Measurements from ENCODE around the gene WDR18.

The WDR18 gene

DNA sequence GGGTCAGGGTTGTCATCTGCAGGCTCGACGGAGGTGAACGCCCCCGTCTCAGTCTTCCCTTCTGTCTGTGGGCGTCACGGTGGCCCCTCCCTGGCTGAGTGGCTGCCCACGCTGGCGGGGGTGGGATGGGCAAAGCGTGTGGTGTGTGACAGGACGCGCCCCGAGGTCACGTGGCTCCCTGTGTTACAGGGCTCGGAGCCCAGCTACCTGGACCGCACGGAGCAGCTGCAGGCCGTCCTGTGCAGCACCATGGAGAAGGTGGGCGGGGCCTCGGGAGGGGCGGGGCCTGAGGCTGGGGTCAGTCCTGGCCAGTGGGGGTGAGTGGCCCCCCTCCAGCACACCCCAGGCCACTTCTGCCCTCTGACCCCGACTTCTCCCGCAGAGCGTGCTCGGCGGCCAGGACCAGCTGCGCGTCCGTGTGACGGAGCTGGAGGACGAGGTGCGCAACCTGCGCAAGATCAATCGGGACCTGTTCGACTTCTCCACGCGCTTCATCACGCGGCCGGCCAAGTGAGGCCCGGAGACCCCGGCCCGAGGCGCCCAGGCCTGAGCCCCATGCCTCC, 9.8 kb downstream of the WDR18 start:
- no peak for DNase-seq

GRCh38 chr19:994516-994915, 10.4 kb downstream of the WDR18 start:
- DNase-seq = no peak

DNA sequence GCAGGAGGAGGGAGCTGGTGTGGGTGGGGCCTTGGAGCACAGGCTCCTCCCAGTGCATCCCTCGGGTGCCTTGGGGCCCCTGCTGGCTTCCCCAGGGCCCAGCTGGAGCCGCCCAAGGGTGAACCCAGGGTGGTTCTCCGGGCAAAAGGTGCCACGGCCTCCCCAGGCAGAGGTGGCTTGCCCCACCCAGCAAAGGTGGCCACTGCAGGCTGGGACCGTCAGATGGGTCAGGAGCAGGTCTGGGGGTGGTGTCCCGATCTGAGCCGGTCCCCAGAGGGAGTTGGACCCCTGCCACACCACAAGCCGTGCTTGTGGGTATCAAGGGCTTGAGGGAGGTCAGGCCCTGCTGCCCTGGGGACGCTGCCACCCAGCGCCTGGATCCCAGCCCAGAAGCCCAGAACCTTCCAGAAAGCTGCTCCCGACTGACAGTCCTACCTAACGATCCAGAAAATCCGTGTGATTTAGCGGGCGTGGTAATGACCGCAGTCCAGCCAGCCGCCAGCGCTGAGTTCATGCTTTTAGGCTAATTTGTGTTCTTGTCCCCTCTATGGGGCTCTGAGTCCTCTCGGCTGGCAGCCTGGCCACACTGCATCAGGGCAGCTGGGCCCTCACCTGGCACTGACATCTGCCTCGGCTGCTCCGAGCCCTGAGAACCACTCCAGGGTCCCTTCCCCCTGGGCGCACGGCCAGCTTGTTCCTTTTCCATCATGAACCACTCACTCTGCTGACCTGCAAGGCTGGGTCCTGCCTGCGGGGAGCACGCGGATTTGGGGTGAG, 11.1 kb downstream of the WDR18 start:
- peak; percentile 37 for DNase-seq

GRCh38 chr19:996051-996838, 12.1 kb downstream of the WDR18 start:
- peak; percentile 93 for DNase-seq

GRCh38 chr19:998064-998463, 13.9 kb downstream of the WDR18 start:
- DNase-seq = no peak

DNA sequence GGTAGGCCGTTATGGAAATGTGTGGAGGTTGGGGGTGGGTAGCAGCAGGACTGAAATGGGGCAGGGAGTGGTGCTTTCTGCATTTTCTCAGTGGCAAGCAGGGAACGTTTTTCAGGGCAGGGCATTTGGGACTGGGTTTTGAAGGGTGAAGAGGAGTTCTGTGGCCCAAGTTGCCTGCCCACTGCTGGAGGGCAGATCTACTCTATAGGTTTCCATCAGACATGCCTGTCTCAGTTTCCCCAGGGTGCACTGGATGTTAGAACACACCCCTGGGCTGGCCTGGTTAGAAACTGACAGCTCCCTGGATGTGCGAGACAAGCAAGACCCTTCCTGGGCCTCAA, 15.2 kb downstream of the WDR18 start:
- DNase-seq = no peak

- peak; percentile 81 for DNase-seq
Observed at GRCh38 chr19:1000095-1000494, 15.9 kb downstream of the WDR18 start, which contains the start of gene GRIN3B. GRIN3B (plus strand) TSS chr19:1000419; CDS start chr19:1000438, 19 bp downstream.

- DNase-seq = no peak
Observed at GRCh38 chr19:1000591-1001537, 16.7 kb downstream of the WDR18 start.

- peak; percentile 64 for DNase-seq
Observed at GRCh38 chr19:1001538-1002166, 17.5 kb downstream of the WDR18 start.

DNA sequence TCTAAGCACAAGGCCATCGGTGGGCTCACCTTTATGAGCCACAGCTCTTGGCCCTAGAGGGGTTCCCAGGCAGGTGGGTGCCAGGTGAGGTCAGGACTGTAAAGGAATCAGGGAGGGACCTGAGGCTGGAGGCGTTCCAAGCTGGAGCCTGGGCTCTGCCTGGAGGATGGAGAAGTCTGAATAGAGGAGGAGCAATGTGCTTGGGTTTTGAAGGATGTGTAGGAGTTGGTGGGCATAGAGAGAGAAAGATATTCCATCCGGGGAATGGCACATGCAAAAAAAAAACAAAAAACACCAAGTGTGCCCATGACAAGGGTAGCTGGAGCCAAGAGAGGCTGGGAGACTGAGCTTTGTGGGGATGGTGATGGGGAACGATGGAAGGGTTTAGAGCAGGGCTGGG, 18.5 kb downstream of the WDR18 start:
- DNase-seq = no peak

- no peak for DNase-seq
Observed at GRCh38 chr19:1003283-1003682, 19.1 kb downstream of the WDR18 start.

- DNase-seq = no peak
Observed at GRCh38 chr19:1004204-1004802, 20.2 kb downstream of the WDR18 start.

DNA sequence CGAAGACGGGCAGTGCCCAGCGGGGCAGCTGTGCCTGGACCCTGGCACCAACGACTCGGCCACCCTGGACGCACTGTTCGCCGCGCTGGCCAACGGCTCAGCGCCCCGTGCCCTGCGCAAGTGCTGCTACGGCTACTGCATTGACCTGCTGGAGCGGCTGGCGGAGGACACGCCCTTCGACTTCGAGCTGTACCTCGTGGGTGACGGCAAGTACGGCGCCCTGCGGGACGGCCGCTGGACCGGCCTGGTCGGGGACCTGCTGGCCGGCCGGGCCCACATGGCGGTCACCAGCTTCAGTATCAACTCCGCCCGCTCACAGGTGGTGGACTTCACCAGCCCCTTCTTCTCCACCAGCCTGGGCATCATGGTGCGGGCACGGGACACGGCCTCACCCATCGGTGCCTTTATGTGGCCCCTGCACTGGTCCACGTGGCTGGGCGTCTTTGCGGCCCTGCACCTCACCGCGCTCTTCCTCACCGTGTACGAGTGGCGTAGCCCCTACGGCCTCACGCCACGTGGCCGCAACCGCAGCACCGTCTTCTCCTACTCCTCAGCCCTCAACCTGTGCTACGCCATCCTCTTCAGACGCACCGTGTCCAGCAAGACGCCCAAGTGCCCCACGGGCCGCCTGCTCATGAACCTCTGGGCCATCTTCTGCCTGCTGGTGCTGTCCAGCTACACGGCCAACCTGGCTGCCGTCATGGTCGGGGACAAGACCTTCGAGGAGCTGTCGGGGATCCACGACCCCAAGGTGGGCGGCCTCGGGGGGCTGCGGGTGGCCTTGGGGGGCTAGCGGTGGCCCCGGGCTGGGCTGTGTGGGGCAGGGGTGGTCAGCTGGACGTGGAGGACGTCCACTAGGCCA, 20.9 kb downstream of the WDR18 start:
- DNase-seq = no peak

- DNase-seq = no peak
Observed at GRCh38 chr19:1006711-1007398, 22.7 kb downstream of the WDR18 start.

DNA sequence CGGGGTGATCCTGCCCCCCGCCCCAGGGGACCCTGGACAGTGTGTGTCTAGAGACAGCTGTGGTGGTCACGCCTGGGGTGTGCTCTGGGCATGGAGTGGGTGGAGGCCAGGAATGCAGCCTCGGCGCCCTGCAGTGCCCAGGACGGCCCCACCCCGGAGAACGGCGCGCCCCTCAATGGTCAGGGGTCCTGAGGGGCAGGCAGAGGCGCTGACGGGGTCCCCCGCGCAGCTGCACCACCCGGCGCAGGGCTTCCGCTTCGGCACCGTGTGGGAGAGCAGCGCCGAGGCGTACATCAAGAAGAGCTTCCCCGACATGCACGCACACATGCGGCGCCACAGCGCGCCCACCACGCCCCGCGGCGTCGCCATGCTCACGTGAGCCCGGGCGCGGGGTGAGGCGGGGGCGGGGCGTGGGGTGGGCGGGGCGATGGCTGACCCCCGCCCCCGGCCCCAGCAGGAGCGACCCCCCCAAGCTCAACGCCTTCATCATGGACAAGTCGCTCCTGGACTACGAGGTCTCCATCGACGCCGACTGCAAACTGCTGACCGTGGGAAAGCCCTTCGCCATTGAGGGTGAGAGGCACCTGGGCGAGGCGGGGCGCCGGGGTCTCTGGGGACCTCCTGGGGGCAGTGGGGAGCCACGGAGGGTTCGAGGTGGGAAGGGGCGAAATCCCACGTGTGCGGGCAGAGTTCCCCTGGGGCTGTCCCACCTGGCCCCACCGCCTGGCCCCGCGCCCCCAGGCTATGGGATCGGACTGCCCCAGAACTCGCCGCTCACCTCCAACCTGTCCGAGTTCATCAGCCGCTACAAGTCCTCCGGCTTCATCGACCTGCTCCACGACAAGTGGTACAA, 23.5 kb downstream of the WDR18 start:
- no peak for DNase-seq

GRCh38 chr19:1008268-1009040, 24.3 kb downstream of the WDR18 start:
- no peak for DNase-seq

DNA sequence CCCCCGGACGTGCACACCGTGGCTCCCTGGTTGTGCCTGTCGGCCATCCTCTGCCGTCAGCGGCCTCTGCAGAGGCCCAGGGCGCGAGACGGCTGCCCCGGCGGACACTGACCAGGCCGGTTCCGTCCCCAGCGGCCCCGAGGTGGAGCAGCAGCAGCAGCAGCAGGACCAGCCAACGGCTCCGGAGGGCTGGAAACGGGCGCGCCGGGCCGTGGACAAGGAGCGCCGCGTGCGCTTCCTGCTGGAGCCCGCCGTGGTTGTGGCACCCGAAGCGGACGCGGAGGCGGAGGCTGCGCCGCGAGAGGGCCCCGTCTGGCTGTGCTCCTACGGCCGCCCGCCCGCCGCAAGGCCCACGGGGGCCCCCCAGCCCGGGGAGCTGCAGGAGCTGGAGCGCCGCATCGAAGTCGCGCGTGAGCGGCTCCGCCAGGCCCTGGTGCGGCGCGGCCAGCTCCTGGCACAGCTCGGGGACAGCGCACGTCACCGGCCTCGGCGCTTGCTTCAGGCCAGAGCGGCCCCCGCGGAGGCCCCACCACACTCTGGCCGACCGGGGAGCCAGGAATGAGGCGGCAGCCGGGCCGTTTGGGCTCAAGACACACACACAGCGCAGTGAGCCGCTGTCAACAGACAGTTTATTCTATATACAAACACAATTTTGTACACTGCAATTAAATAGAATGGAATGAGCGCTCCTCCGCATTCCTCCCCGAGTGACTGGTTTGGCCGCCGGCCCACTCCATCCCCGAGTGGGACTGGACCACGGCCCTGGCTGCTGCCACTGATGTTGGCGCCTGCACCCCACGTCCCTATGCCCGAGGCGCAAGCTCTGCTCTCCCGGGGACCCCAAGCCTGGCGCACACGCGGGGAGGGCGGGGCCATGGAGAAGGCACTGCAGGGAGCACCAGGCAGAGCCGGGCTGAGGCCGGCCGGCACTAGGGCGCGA, 25.2 kb downstream of the WDR18 start:
- DNase-seq = no peak
